ENCODE data around the gene GLI3.

The GLI3 gene

DNA sequence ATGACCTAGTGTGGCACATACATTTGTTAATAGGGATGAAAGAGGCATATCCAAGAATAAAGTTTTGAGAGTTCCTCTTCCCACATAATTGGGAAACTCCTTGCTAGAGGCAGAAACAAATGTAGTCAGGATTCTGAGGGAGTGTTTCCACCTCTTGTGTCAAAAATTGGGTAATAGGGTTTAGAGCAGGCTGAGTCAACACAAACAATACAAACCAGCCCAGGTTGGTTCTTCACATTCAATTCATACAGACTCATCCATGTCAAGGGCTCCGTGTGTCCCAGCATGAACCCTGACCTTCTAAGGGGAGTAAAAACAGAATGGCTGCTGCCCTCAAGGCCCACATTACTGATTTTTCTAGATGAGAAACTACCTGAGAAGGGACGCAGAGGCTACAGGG, 75.3 kb downstream of the GLI3 start:
- no peak overlapping the region for H3K27ac ChIP-seq
- TF ChIP-seq, protein P1, sequence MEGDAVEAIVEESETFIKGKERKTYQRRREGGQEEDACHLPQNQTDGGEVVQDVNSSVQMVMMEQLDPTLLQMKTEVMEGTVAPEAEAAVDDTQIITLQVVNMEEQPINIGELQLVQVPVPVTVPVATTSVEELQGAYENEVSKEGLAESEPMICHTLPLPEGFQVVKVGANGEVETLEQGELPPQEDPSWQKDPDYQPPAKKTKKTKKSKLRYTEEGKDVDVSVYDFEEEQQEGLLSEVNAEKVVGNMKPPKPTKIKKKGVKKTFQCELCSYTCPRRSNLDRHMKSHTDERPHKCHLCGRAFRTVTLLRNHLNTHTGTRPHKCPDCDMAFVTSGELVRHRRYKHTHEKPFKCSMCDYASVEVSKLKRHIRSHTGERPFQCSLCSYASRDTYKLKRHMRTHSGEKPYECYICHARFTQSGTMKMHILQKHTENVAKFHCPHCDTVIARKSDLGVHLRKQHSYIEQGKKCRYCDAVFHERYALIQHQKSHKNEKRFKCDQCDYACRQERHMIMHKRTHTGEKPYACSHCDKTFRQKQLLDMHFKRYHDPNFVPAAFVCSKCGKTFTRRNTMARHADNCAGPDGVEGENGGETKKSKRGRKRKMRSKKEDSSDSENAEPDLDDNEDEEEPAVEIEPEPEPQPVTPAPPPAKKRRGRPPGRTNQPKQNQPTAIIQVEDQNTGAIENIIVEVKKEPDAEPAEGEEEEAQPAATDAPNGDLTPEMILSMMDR (IDR thresholded peaks at IDR 0.05) = no peak
- H3K27me3 ChIP-seq = no peaks in the 10 kb centered on the region
- H3K4me3 ChIP-seq (ENCODE audit: low read depth in 1 of 2, low read length in 1 of 2) = no peak overlapping the region
- H3K36me3 ChIP-seq = no peaks in the 10 kb centered on the region
- H3K9me3 ChIP-seq = no peaks in the 10 kb centered on the region
- H3K4me1 ChIP-seq (ENCODE audit: control insufficient read depth in 1 of 2, insufficient read depth in 1 of 2, low read depth in 1 of 2, low read length in 1 of 2) = no peaks in the 10 kb centered on the region

DNA sequence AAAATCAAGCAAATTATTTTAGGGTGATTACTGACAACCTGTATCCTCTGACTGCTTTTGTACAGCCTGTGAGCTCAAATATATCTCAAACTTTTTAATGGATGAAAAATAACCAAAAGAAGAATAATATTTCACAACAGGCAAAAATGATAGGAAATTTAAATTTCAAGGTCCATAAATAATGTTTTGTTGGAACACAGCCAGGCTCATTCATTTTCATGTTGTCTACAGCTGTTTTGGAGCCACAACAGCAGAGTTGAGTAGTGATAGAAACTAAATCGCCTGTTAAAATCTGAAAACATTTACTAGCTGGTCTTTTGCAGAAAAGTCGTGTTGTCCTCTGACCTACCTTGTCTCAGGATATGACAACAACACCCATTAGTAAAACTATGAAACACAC, 75.9 kb downstream of the GLI3 start:
- H3K36me3 ChIP-seq = no peaks in the 10 kb centered on the region
- no peaks in the 10 kb centered on the region for H3K27me3 ChIP-seq
- H3K9me3 ChIP-seq = no peaks in the 10 kb centered on the region
- H3K4me3 ChIP-seq (ENCODE audit: low read depth in 1 of 2, low read length in 1 of 2) = no peak overlapping the region
- no peaks in the 10 kb centered on the region for H3K4me1 ChIP-seq (ENCODE audit: control insufficient read depth in 1 of 2, insufficient read depth in 1 of 2, low read depth in 1 of 2, low read length in 1 of 2)
- TF ChIP-seq, protein P1 (IDR thresholded peaks at IDR 0.05) = no peak
- no peak overlapping the region for H3K27ac ChIP-seq

DNA sequence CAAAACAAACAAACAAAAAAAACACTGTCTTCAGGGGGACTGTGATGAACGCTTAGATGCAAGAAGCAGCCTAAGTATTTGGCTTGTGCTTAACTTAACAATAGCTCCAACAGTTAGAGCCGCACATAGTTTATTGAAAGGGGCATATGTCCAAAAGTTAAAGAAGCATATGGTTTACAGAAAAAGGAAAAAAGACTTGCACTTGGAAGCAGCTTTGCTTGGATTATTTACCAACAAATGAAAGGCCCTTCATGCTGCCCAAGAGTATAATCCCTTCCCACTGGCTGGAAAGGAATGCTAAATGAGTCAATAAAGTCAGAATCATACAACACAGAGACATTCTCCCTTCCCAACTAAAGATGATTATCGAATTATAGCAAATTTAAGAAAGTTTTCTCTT, 77.9 kb downstream of the GLI3 start:
- H3K27me3 ChIP-seq = no peaks in the 10 kb centered on the region
- H3K4me3 ChIP-seq (ENCODE audit: low read depth in 1 of 2, low read length in 1 of 2) = no peak overlapping the region
- no peaks in the 10 kb centered on the region for H3K4me1 ChIP-seq (ENCODE audit: control insufficient read depth in 1 of 2, insufficient read depth in 1 of 2, low read depth in 1 of 2, low read length in 1 of 2)
- H3K9me3 ChIP-seq = no peaks in the 10 kb centered on the region
- no peaks in the 10 kb centered on the region for H3K36me3 ChIP-seq
- H3K27ac ChIP-seq = no peak overlapping the region
- TF ChIP-seq, protein P1 (IDR thresholded peaks at IDR 0.05) = no peak

DNA sequence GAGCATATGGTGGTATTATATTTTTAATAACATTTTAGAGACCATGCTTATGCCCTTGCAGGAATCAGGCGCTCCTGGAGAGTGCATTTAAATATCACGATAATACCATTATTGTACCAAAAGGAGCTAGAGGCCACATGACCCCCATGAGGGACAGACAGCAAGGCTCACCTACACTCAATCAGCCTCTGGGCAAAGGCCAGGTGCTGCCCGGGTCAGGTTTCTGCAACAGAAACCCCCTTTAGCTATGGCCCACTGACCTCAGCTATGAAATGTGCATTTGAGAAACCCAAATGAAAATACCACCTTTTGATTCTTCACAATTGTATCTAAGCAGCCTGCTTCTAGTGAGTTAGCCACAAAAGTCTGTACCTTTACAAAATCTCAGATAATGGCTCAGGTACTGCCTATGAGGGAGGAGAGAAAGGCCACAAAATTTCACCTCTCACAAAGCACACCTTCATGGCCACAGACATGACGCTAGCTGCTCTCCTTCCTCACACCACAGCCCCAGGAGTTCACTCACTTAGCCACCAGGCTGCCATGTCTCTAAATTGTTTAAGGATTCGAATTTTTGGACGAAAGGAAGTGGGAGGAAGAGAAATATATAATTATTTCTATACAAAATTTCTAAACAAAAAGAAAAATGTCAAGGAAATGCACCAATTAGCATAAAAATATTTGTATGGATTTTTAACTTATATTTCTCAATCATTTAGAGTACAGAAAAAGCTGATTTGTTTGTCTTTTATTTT, 79.9 kb downstream of the GLI3 start:
- no peaks in the 10 kb centered on the region for H3K27me3 ChIP-seq
- no peak overlapping the region for H3K27ac ChIP-seq
- no peak overlapping the region for H3K4me3 ChIP-seq (ENCODE audit: low read depth in 1 of 2, low read length in 1 of 2)
- TF ChIP-seq, protein P1 (IDR thresholded peaks at IDR 0.05) = no peak
- H3K9me3 ChIP-seq = no peaks in the 10 kb centered on the region
- no peaks in the 10 kb centered on the region for H3K36me3 ChIP-seq
- H3K4me1 ChIP-seq (ENCODE audit: control insufficient read depth in 1 of 2, insufficient read depth in 1 of 2, low read depth in 1 of 2, low read length in 1 of 2) = no peaks in the 10 kb centered on the region

DNA sequence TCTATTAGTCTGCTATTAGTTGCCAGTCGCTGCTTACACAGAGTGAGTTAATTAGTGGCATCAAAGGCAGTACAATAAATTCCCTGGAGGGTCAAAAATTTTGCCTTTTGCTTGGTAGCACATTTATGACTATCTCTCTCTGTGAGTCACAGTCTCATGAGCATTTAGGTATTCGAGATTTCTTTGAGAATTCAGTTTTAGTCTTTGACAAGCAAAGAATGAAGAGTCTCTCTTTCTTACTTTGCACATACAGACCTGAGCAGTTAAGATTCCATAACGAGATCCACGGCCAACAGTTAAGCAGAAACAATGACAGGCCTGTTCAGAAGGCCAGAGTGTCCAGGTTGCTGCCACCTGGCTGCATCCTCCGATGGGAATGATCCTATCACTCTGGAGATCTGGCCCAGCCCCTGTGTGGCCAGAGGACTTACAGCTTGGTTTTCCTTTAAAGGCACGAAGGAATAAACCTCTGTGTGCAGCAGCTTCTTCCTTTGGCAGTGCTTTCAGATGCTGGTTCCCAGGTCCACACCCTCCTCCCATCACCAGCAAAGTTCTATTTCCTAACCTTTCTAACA, 80.6 kb downstream of the GLI3 start:
- TF ChIP-seq, protein P1 (IDR thresholded peaks at IDR 0.05) = no peak
- H3K36me3 ChIP-seq = no peaks in the 10 kb centered on the region
- H3K27me3 ChIP-seq = no peaks in the 10 kb centered on the region
- no peak overlapping the region for H3K4me3 ChIP-seq (ENCODE audit: low read depth in 1 of 2, low read length in 1 of 2)
- H3K4me1 ChIP-seq (ENCODE audit: control insufficient read depth in 1 of 2, insufficient read depth in 1 of 2, low read depth in 1 of 2, low read length in 1 of 2) = no peaks in the 10 kb centered on the region
- no peak overlapping the region for H3K27ac ChIP-seq
- H3K9me3 ChIP-seq = no peaks in the 10 kb centered on the region

Measured in neutrophil (primary cell).